ENCODE results near the gene LRIG1.

The LRIG1 gene

GRCh38 chr3:66463730-66464511, 36.9 kb downstream of the LRIG1 start:
- Mint-ChIP-seq H3K4me3 (no peak overlapping the region), H3K27me3 (peaks cover 6% of the 10 kb centered on the region), H3K27ac (no peak overlapping the region), H3K4me1 (peaks cover 2% of the 10 kb centered on the region), H3K36me3 (no peaks in the 10 kb centered on the region), H3K9me3 (no peaks in the 10 kb centered on the region)
- ATAC-seq (ENCODE audit: low read depth) (no peak), DNase-seq (ENCODE audit: low spot score in 2 of 2) (no peak)

- Mint-ChIP-seq H3K4me3 (no peak overlapping the region), H3K36me3 (no peaks in the 10 kb centered on the region), H3K27ac (no peak overlapping the region), H3K27me3 (peaks cover 6% of the 10 kb centered on the region), H3K4me1 (peaks cover 2% of the 10 kb centered on the region), H3K9me3 (no peaks in the 10 kb centered on the region)
- ATAC-seq (ENCODE audit: low read depth) (no peak), DNase-seq (ENCODE audit: low spot score in 2 of 2) (no peak)
These were observed 37.7 kb downstream of the LRIG1 start for GRCh38 chr3:66463054-66463631.

- no peaks in the 10 kb centered on the region for H3K4me1 Mint-ChIP-seq
- H3K27me3 Mint-ChIP-seq: no peaks in the 10 kb centered on the region
- ATAC-seq (ENCODE audit: low read depth): no peak
- DNase-seq (ENCODE audit: low spot score in 2 of 2): no peak
- no peaks in the 10 kb centered on the region for H3K36me3 Mint-ChIP-seq
- no peak overlapping the region for H3K27ac Mint-ChIP-seq
- H3K9me3 Mint-ChIP-seq: no peaks in the 10 kb centered on the region
- H3K4me3 Mint-ChIP-seq: no peak overlapping the region
These were observed 43.6 kb downstream of the LRIG1 start for GRCh38 chr3:66457252-66457651.

- no peak for DNase-seq (ENCODE audit: low spot score in 2 of 2)
- Mint-ChIP-seq H3K27ac (no peak overlapping the region), H3K36me3 (no peaks in the 10 kb centered on the region), H3K27me3 (no peaks in the 10 kb centered on the region), H3K4me1 (no peaks in the 10 kb centered on the region), H3K4me3 (no peak overlapping the region), H3K9me3 (no peaks in the 10 kb centered on the region)
- ATAC-seq (ENCODE audit: low read depth): no peak
These were observed 44.1 kb downstream of the LRIG1 start for GRCh38 chr3:66456711-66457173.

- Mint-ChIP-seq H3K4me1 (no peaks in the 10 kb centered on the region), H3K9me3 (no peaks in the 10 kb centered on the region), H3K4me3 (no peak overlapping the region), H3K27me3 (no peaks in the 10 kb centered on the region), H3K36me3 (no peaks in the 10 kb centered on the region), H3K27ac (no peak overlapping the region)
- ATAC-seq (ENCODE audit: low read depth): no peak
- DNase-seq (ENCODE audit: low spot score in 2 of 2): no peak
These were observed 46.4 kb downstream of the LRIG1 start for GRCh38 chr3:66454464-66454859.

- H3K27ac Mint-ChIP-seq: no peak overlapping the region
- no peaks in the 10 kb centered on the region for H3K9me3 Mint-ChIP-seq
- ATAC-seq (ENCODE audit: low read depth): no peak
- H3K36me3 Mint-ChIP-seq: no peaks in the 10 kb centered on the region
- H3K4me1 Mint-ChIP-seq: no peaks in the 10 kb centered on the region
- no peaks in the 10 kb centered on the region for H3K27me3 Mint-ChIP-seq
- H3K4me3 Mint-ChIP-seq: no peak overlapping the region
- DNase-seq (ENCODE audit: low spot score in 2 of 2): no peak
These were observed 47.0 kb downstream of the LRIG1 start for GRCh38 chr3:66453651-66454463.

- Mint-ChIP-seq H3K4me1 (no peaks in the 10 kb centered on the region), H3K27me3 (no peaks in the 10 kb centered on the region), H3K4me3 (no peak overlapping the region), H3K27ac (no peak overlapping the region), H3K9me3 (no peaks in the 10 kb centered on the region), H3K36me3 (no peaks in the 10 kb centered on the region)
- no peak for ATAC-seq (ENCODE audit: low read depth)
- DNase-seq (ENCODE audit: low spot score in 2 of 2): no peak
These were observed 48.4 kb downstream of the LRIG1 start for GRCh38 chr3:66452303-66453011.

- Mint-ChIP-seq H3K4me3 (no peak overlapping the region), H3K9me3 (no peaks in the 10 kb centered on the region), H3K27ac (no peak overlapping the region), H3K4me1 (no peaks in the 10 kb centered on the region), H3K36me3 (no peaks in the 10 kb centered on the region), H3K27me3 (no peaks in the 10 kb centered on the region)
- DNase-seq (ENCODE audit: low spot score in 2 of 2) (no peak), ATAC-seq (ENCODE audit: low read depth) (no peak)
These were observed 49.1 kb downstream of the LRIG1 start for GRCh38 chr3:66451766-66452165.

GRCh38 chr3:66450390-66451022, 50.3 kb downstream of the LRIG1 start:
- H3K4me3 Mint-ChIP-seq: no peak overlapping the region
- H3K27ac Mint-ChIP-seq: no peak overlapping the region
- no peaks in the 10 kb centered on the region for H3K27me3 Mint-ChIP-seq
- no peaks in the 10 kb centered on the region for H3K9me3 Mint-ChIP-seq
- no peaks in the 10 kb centered on the region for H3K4me1 Mint-ChIP-seq
- DNase-seq (ENCODE audit: low spot score in 2 of 2): no peak
- no peak for ATAC-seq (ENCODE audit: low read depth)
- H3K36me3 Mint-ChIP-seq: no peaks in the 10 kb centered on the region

- H3K4me1 Mint-ChIP-seq: no peaks in the 10 kb centered on the region
- H3K27ac Mint-ChIP-seq: no peak overlapping the region
- no peaks in the 10 kb centered on the region for H3K9me3 Mint-ChIP-seq
- ATAC-seq (ENCODE audit: low read depth) (no peak), DNase-seq (ENCODE audit: low spot score in 2 of 2) (no peak)
- H3K4me3 Mint-ChIP-seq: no peak overlapping the region
- no peaks in the 10 kb centered on the region for H3K36me3 Mint-ChIP-seq
- H3K27me3 Mint-ChIP-seq: no peaks in the 10 kb centered on the region
These were observed 51.3 kb downstream of the LRIG1 start for GRCh38 chr3:66449411-66449974.

- H3K4me3 Mint-ChIP-seq: no peak overlapping the region
- H3K36me3 Mint-ChIP-seq: no peaks in the 10 kb centered on the region
- DNase-seq (ENCODE audit: low spot score in 2 of 2): no peak
- no peaks in the 10 kb centered on the region for H3K27me3 Mint-ChIP-seq
- no peak for ATAC-seq (ENCODE audit: low read depth)
- no peaks in the 10 kb centered on the region for H3K9me3 Mint-ChIP-seq
- H3K27ac Mint-ChIP-seq: no peak overlapping the region
- H3K4me1 Mint-ChIP-seq: peaks cover 6% of the 10 kb centered on the region
These were observed 56.6 kb downstream of the LRIG1 start for GRCh38 chr3:66444146-66444644.

- Mint-ChIP-seq H3K9me3 (no peaks in the 10 kb centered on the region), H3K27ac (no peak overlapping the region), H3K4me3 (no peak overlapping the region)
These were observed 57.6 kb downstream of the LRIG1 start for GRCh38 chr3:66443118-66443803.

More at GRCh38 chr3:66443118-66443803, 57.6 kb downstream of the LRIG1 start:
- Mint-ChIP-seq H3K27me3 (no peaks in the 10 kb centered on the region), H3K4me1 (peaks cover 6% of the 10 kb centered on the region), H3K36me3 (no peaks in the 10 kb centered on the region)
- DNase-seq (ENCODE audit: low spot score in 2 of 2): no peak
- no peak for ATAC-seq (ENCODE audit: low read depth)

Measured in memory B cell (primary cell).